HG03442 (cell line): ENCODE results near the gene HINFP.
"Not testable (repeated sequence)": the region's sequence is repeated elsewhere in the genome, so short reads cannot be mapped to it uniquely, and the experiment has no call there.

Experiments used
- ATAC-seq: cut with Tn5 transposase; IDR thresholded peaks from one replicate; pipeline ENCODE4 v1.9.1; 2021; ENCODE audit warnings: mild to moderate bottlenecking, moderate library complexity; ENCODE audit not compliant: unreplicated experiment

HINFP gene

GRCh38 chr11:119184399-119184798 lies 63.0 kb downstream of the HINFP start:
- ATAC-seq, result not testable (repeated sequence)
